ENCODE measurements around the gene PJVK. TPM values are rescaled to one million over a fixed set of nuclear protein-coding genes. Genes with fewer than 3 reads are reported as not detected.

Gene PJVK
- polyA plus RNA-seq, 1 of the 3 experiments (the other 2 are of a cell fraction) = 5.3 TPM

GRCh38 chr2:178482437-178482836 is 31.3 kb downstream of the PJVK start:
- H2AFZ ChIP-seq (ENCODE audit: low read depth) = no peak overlapping the region
- H3K27me3 ChIP-seq (ENCODE audit: insufficient read depth) = no peaks in the 10 kb centered on the region
- DNase-seq = no peak
- peaks cover 8 to 12% of the 10 kb centered on the region in 2 experiments for H3K36me3 ChIP-seq (replicated peaks in 1 of 2; ENCODE audit: control insufficient read depth in 1 of 2, insufficient read depth in 2 of 2, low read length in 1 of 2)
- ChIA-PET CTCF (interaction anchor here (0.7 to 1.8 kb wide), 4 partner anchors 13 to 68 kb away, joined by 3 to 5 read pairs (median 4); no protein-coding TSS in a partner anchor), POLR2A (interaction anchor here (0.7 to 1.2 kb wide), 2 partner anchors 10 to 31 kb away, joined by 4 to 6 read pairs; partner anchors contain the start of genes PJVK and PRKRA)
- H3K9me2 ChIP-seq = no peaks in the 10 kb centered on the region
- 0 out of 4 replicates have a peak overlapping the region, but pooled peaks of 1 of the 2 experiments have one; percentile 74 for H3K4me3 ChIP-seq (ENCODE audit: low read depth in 2 of 2, low read length in 1 of 2)
- H4K20me1 ChIP-seq (ENCODE audit: insufficient read depth) = peaks cover 46% of the 10 kb centered on the region
- H3K27ac ChIP-seq (ENCODE audit: low read depth in 2 of 2, low read length in 1 of 2) = no peak overlapping the region
- H3K9me3 ChIP-seq = no peaks in the 10 kb centered on the region
- WGBS (ENCODE audit: low lambda C conversion rate) = 94% methylated on average over 4 of the region's 4 CpGs
- H3K9ac ChIP-seq = no peak overlapping the region
- peaks cover 78% of the 10 kb centered on the region for H3K79me2 ChIP-seq (ENCODE audit: insufficient read depth)
- TF ChIP-seq MAX (IDR thresholded peaks at IDR 0.05; ENCODE audit: low read depth) = no peak
- TF ChIP-seq TCF12 (IDR thresholded peaks at IDR 0.05) = no peak
- TF ChIP-seq TEAD4 (IDR thresholded peaks at IDR 0.05; ENCODE audit: borderline replicate concordance, insufficient read depth) = no peak
- no peak for TF ChIP-seq YY1 (IDR thresholded peaks at IDR 0.05; ENCODE audit: low read depth)
- TF ChIP-seq USF2 (IDR thresholded peaks at IDR 0.05; ENCODE audit: borderline replicate concordance, low read depth, low read length) = no peak
- peaks cover 10 to 21% of the 10 kb centered on the region in 2 experiments; a peak in 3 of 4 replicates for H3K4me1 ChIP-seq (ENCODE audit: control insufficient read depth in 1 of 2, insufficient read depth in 2 of 2, low read depth in 1 of 2, low read length in 1 of 2)
- H3K4me2 ChIP-seq = peak overlapping the region; percentile 83
- peaks cover 14% of the 10 kb centered on the region for H3F3A ChIP-seq (replicated peaks; ENCODE audit: insufficient read depth)

GRCh38 chr2:178484245-178485041 is 33.3 kb downstream of the PJVK start:
- H3K9me3 ChIP-seq = no peaks in the 10 kb centered on the region
- WGBS (ENCODE audit: low lambda C conversion rate) = 58% methylated on average over 6 of the region's 6 CpGs
- H3K4me3 ChIP-seq (ENCODE audit: low read depth in 2 of 2, low read length in 1 of 2) = no peak overlapping the region
- no peaks in the 10 kb centered on the region for H3K9me2 ChIP-seq
- H3F3A ChIP-seq (replicated peaks; ENCODE audit: insufficient read depth) = peaks cover 9% of the 10 kb centered on the region
- H3K9ac ChIP-seq = no peak overlapping the region
- CTCF ChIA-PET = no interaction called here
- H3K36me3 ChIP-seq (replicated peaks in 1 of 2; ENCODE audit: control insufficient read depth in 1 of 2, insufficient read depth in 2 of 2, low read length in 1 of 2) = peaks cover 11 to 12% of the 10 kb centered on the region in 2 experiments
- TF ChIP-seq CTCF (IDR thresholded peaks at IDR 0.05) (no peak), RXRA (IDR thresholded peaks at IDR 0.05; ENCODE audit: borderline replicate concordance, low read depth) (no peak), JUND (IDR thresholded peaks at IDR 0.05) (no peak), EP300 (IDR thresholded peaks at IDR 0.05; ENCODE audit: borderline replicate concordance in 1 of 2, low read depth in 1 of 2, low read length in 1 of 2) (no peak), NRF1 (IDR thresholded peaks at IDR 0.05; ENCODE audit: low read depth, low read length) (no peak), GABPA (IDR thresholded peaks at IDR 0.05; ENCODE audit: low read depth) (no peak), ZBTB33 (IDR thresholded peaks at IDR 0.05; ENCODE audit: borderline replicate concordance, low read depth) (no peak), TAF1 (IDR thresholded peaks at IDR 0.05; ENCODE audit: borderline replicate concordance, low read depth, low read length) (no peak), IRF3 (IDR thresholded peaks at IDR 0.05; ENCODE audit: low read depth, low read length) (no peak), NFIC (IDR thresholded peaks at IDR 0.05; ENCODE audit: borderline replicate concordance) (peak; percentile 76), PBX3 (IDR thresholded peaks at IDR 0.05) (peak; percentile 24; the same call in 1 of the 2 replicates), FOXM1 (IDR thresholded peaks at IDR 0.05; ENCODE audit: low read depth) (no peak), RCOR1 (IDR thresholded peaks at IDR 0.05; ENCODE audit: low read length) (no peak), TCF12 (IDR thresholded peaks at IDR 0.05) (no peak)
- POLR2A ChIA-PET = no interaction called here
- peaks cover 49% of the 10 kb centered on the region for H4K20me1 ChIP-seq (ENCODE audit: insufficient read depth)
- no peaks in the 10 kb centered on the region for H3K27me3 ChIP-seq (ENCODE audit: insufficient read depth)
- H2AFZ ChIP-seq (ENCODE audit: low read depth) = no peak overlapping the region
- peaks cover 87% of the 10 kb centered on the region for H3K79me2 ChIP-seq (ENCODE audit: insufficient read depth)
- no peak for DNase-seq
- peaks cover 10 to 17% of the 10 kb centered on the region in 2 experiments; a peak in 3 of 4 replicates for H3K4me1 ChIP-seq (ENCODE audit: control insufficient read depth in 1 of 2, insufficient read depth in 2 of 2, low read depth in 1 of 2, low read length in 1 of 2)
- H3K27ac ChIP-seq (ENCODE audit: low read depth in 2 of 2, low read length in 1 of 2) = no peak overlapping the region
- H3K4me2 ChIP-seq = 0 out of 2 replicates have a peak overlapping the region, but pooled peaks have one; percentile 15

Measured in SK-N-SH (cell line).